Measurements from ENCODE around the gene FAM177B.

FAM177B gene

DNA sequence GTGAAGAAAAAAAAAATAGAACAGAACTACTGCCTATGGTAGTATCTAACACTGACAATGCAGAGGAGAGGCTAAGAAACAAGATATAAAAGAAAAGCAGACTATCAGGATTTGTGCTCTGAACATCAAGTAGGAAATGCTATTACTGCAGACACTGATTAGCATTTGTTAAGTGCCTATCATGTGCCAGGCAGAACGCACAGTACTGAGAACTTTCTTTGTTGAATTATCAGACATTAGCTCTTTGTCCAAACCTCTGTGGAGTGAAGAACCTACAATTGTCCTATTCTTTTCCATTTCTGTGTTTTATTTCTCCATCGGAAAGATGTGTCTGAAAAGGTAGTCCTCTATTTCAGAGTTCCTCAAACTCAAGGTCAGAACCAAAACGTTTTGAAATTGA lies 47.4 kb downstream of the FAM177B start:
- TF ChIP-seq, protein P1, sequence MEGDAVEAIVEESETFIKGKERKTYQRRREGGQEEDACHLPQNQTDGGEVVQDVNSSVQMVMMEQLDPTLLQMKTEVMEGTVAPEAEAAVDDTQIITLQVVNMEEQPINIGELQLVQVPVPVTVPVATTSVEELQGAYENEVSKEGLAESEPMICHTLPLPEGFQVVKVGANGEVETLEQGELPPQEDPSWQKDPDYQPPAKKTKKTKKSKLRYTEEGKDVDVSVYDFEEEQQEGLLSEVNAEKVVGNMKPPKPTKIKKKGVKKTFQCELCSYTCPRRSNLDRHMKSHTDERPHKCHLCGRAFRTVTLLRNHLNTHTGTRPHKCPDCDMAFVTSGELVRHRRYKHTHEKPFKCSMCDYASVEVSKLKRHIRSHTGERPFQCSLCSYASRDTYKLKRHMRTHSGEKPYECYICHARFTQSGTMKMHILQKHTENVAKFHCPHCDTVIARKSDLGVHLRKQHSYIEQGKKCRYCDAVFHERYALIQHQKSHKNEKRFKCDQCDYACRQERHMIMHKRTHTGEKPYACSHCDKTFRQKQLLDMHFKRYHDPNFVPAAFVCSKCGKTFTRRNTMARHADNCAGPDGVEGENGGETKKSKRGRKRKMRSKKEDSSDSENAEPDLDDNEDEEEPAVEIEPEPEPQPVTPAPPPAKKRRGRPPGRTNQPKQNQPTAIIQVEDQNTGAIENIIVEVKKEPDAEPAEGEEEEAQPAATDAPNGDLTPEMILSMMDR (IDR thresholded peaks at IDR 0.05; ENCODE audit: control insufficient read depth, insufficient read depth, low read depth, low read length, missing control alignments): no peak
- DNase-seq (ENCODE audit: low read depth): no peak
- no peak overlapping the region for H3K4me3 ChIP-seq (ENCODE audit: control insufficient read depth, low read depth, low read length)

DNA sequence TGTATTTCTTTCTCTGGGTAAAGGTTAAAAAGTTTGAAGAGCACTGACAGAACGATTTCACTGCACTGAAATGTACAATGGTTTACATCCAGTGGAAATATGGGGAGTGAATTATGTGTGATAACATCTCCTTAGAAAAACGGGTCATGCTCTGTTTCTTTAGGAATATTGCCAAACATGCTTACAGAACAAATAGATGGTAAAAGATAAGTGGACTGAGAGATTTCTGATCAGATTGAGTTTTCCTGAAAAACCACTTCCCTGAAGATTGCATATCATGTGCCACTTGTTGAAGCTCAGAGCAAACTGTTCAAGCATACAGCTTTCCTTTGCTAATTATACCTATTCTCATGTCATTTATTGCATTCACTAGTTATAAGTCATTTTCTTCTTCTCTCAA lies 47.9 kb downstream of the FAM177B start:
- TF ChIP-seq, protein P1 (IDR thresholded peaks at IDR 0.05; ENCODE audit: control insufficient read depth, insufficient read depth, low read depth, low read length, missing control alignments): no peak
- DNase-seq (ENCODE audit: low read depth): no peak
- H3K4me3 ChIP-seq (ENCODE audit: control insufficient read depth, low read depth, low read length): no peak overlapping the region

DNA sequence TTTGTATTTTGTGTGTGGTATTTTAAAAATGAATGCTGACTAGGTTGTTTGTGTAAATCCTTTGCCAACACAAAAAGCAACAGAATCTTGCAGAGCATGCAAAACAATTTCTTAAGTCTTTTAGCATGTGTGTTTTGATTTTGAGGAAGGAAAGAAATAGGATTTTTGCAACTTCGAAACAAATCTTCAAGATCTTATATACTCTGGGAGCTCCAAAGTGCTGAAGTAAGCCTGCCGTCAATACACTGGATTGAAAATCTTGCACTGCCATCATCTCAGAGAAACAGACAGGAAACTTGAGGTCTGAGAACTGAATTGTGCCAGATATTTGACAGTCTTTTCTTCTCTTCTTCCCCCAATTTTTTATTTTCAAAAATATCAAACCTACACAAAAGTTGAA lies 48.5 kb downstream of the FAM177B start:
- no peak for DNase-seq (ENCODE audit: low read depth)
- no peak overlapping the region for H3K4me3 ChIP-seq (ENCODE audit: control insufficient read depth, low read depth, low read length)
- TF ChIP-seq, protein P1 (IDR thresholded peaks at IDR 0.05; ENCODE audit: control insufficient read depth, insufficient read depth, low read depth, low read length, missing control alignments): no peak

DNA sequence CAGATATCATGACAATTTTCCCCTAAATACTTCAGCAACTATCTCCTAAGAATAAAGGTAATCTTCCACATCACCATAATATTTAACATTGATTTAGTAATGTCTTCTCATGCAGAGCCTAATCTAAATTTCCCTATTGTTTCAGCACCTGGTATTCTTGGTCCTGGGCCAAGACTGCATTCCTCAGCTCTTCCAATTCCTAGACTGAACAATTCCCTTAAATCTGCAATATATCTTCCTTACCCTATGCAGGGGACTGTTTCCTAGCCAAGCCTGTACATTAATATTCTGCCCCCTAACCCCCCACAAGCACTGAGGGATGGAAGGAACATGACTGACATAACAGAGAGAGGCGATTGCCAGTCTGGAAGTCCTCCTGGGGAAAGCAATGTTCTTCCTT lies 49.1 kb downstream of the FAM177B start:
- TF ChIP-seq, protein P1 (IDR thresholded peaks at IDR 0.05; ENCODE audit: control insufficient read depth, insufficient read depth, low read depth, low read length, missing control alignments): no peak
- no peak for DNase-seq (ENCODE audit: low read depth)

DNA sequence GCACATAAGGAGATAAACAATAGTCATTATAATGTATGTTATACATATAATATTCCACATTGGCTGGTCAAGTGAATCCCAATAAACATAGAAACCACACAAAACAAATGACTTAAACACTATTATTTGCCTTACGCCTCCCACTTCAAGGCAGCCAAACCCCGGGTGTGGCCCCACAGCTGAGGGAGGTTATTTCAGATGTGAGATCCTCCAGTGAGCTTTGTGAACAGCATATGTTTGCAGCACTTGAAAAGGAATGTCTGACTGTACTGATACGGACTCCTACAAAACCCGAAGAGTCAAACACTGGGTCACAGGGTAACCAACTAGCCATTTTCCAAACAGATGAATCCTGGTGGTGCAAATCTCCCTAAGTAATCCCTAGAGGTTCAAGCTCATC lies 50.7 kb downstream of the FAM177B start:
- TF ChIP-seq, protein P1 (IDR thresholded peaks at IDR 0.05; ENCODE audit: control insufficient read depth, insufficient read depth, low read depth, low read length, missing control alignments): no peak
- no peak overlapping the region for H3K4me3 ChIP-seq (ENCODE audit: control insufficient read depth, low read depth, low read length)
- no peak for DNase-seq (ENCODE audit: low read depth)

More for the DNA sequence above, 49.1 kb downstream of the FAM177B start:
- H3K4me3 ChIP-seq (ENCODE audit: control insufficient read depth, low read depth, low read length): no peak overlapping the region

DNA sequence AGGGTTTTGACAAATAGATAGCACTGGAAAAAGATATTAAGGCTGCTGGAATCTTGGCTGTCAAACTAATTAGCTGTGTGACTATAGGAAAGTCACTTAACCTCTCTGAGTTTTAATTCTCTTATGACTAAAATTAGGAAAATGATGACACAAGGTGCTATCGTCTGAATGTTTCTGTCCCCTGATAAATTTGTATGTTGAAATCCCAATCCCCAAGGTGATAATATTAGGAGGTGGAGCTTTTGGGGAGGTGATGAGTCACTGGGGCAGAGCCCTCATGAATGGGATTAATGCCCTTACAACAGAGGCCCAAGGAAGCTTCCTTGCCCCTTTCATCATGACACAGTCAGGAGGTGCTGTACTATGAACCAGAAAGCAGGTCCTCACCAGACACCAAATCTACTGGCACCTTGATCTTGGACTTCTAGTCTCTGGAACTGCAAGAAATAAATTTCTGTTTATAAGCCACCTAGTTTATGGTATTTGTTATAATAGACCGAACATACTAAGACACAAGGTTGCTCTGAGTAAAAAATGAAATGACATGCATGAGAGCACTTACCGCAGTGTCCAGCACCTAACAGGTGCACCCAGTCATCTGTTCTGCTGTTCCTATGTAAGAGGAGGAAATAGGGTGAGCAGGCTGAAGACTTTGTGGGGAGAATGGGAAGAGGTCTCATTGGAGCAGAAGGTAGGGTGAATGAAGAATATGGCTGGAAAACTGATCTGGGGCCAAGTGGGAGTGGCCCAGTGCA lies 51.6 kb downstream of the FAM177B start:
- DNase-seq (ENCODE audit: low read depth): no peak
- no peak overlapping the region for H3K4me3 ChIP-seq (ENCODE audit: control insufficient read depth, low read depth, low read length)
- TF ChIP-seq, protein P1 (IDR thresholded peaks at IDR 0.05; ENCODE audit: control insufficient read depth, insufficient read depth, low read depth, low read length, missing control alignments): no peak
